IPS DF 19.7 (cell line): ENCODE data around the gene ZMYND12.

ENCODE experiments used
- DNase-seq: peaks from one replicate; pipeline ENCODE4 v3.0.0-alpha.2; 2013; ENCODE audit warnings: low read depth, low spot score

The ZMYND12 gene

DNA sequence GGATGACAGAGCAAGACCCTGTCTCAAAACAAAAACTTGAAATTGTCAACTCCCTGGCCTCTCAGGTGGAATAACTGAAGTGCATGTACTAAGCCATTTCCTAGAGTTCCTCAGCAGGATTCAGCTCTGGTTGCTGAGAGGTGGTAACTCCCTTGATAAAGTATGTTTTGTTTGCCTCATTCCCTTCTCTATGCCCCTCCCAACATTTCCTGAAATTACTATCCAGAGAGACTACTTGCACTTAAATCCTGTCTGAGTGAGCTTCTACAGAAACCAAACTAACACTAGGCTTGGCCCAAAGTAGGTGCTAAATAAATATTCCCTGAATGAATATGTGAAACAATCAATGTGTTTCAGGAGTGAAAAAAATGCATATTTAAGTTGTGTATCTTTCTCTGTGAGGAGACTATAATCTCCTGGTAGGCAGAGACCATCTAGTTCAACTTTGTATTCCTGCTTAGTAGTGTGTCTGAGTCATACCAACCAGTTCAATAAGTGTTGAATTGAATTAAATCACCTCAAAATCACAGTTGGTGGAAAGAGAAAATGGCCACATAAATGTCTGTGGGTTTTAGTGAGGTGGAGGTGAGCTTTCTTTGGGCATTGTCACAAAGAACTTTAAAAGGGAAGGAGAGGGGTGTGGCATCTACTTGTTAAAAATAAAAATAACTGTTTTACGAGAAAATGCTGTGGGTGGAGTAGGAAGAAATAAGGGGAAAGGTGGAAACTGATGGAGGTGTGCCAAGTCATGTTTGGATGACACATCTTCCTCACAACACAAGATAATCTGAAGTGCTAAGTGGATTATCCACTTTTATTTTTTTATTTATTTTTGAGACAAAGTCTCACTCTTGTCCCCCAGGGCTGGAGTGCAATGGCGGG, 62.6 kb downstream of the ZMYND12 start:
- no peak for DNase-seq

DNA sequence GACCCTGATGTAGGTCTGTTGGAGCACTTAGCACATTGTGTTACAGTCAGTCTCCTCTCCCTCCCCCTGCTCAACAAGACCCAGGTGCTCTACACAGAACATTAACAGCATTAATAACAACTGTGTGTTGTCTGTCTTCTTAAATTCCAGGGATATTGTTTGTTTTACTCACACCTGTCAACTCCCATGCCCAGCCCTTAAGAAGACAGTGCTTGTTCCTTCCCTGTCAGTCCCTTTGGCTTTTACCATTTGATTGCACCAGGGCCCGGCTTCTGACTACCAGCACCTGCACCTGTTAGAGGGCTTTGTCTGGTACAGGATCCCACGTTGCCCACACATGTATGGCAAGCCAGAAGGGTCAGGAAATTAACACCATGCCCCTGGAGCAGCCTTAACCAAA, 63.6 kb downstream of the ZMYND12 start:
- DNase-seq, result no peak

GRCh38 chr1:42386051-42386450, 69.8 kb downstream of the ZMYND12 start:
- no peak for DNase-seq

DNA sequence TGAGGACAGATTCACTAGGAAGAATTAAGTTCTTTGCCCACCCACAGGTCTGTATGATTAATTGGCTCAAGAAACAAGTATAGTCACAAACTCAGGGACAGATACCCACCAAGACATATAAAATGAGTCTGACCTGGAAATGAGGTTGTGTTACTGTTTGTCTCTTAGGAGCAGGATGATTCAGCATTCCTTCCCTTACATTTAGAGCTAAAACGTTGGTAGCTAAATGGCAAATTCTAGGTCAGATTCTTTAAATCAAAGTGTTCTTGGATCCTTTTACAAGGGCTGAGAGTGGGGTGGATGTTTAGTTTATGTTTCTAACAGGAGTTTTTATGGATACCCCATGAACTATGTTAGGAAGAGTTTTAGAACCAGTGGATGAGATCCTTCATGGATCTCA, 70.5 kb downstream of the ZMYND12 start:
- no peak for DNase-seq

- DNase-seq, result no peak
Measured at GRCh38 chr1:42381280-42381673, 74.5 kb downstream of the ZMYND12 start.

DNA sequence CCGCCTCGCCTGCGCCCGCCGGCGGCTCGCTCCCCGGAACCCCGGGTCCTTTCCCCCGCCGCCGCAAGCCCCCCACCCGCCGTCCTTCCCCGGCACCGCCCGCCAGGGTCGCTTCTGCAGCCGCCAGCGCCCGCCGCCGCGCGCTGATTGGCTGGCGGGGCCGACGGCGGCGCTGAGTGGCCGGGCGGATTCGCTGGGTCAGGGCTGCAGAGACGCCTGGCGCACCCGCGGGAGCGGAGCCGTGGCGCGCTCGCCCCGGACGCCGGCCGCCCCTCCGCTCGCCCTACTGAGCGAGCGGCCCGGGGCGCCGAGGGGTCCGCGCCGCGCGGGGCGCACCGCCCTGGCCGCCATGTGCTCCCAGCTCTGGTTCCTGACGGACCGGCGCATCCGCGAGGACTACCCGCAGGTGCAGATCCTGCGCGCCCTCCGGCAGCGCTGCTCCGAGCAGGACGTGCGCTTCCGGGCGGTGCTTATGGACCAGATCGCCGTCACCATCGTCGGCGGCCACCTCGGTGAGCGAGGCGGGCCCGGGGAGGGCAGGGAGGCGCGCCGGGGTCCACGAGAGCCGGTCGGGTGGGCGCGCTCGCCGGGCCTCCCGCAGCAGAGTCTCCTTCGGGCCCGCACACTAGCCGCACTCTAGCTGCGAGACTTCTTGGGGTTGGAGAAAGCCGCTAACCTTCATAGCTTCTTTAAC, 75.1 kb downstream of the ZMYND12 start, which contains the start of gene RIMKLA:
Gene RIMKLA (plus strand): TSS at position 207 of the 694 bp plus-strand sequence. CDS start 143 bp downstream, at position 350.
- no peak for DNase-seq
